Astrocyte of the hippocampus (primary cell): Measurements from ENCODE around the gene CTIF.
A peak's percentile ranks its signal among the peaks of the same experiment; 100 is the strongest.

Experiments
- DNase-seq: peaks from one replicate; pipeline ENCODE4 v3.0.0; 2011; ENCODE audit warnings: low read depth, low spot score

CTIF gene

DNA sequence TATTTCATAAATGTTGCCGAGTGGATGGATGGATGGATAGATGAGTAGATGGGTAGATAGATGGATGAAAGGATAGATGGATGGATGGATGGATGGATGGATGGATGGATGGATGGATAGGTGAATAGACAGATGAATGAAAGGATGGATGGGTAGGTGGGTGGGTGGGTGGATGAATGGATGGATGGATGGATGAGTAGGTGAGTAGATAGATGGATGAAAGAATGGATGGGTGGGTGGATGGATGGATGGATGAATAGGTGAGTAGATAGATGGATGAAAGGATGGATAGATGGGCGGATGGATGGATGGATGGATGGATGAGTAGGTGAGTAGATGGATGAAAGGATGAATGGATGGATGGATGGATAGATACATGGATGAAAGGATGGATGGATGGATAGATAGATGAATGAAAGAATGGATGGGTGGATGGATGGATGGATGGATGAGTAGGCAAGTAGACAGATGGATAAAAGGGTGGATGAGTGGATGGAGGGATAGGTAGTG lies 307.6 kb downstream of the CTIF start:
- DNase-seq, result no peak

DNA sequence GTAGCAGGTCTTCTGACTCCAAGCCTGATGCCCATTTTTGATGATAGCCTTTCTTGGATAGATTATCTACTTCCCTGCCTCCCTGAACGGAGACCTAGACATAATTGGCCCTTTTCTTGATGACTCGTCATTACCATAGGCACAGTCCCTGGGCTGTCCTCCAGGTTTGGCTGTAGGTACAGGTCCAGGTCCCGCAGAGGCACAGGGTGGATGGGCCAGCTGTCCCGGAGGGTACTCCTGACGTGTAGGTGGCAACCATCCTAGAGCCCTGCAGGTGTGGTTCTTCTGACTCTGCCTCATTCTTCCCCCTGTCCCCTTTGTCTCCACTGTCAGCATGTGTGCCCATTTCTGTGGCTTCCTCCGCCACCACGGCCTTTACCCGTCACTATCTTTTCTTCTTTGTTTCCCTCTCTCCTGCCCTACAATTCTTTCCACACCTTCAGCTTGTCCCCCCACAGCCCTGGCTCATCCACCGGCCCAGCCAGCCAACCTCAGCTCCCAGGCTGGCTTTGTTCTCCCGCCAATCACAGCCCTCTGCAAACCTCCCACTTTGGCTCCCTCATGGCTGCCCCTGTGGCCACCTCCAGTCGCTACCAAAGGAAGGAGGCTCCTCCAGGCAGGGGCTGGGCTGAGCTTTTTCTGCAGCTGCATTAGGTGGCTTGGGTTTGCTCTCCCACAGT lies 309.1 kb downstream of the CTIF start:
- DNase-seq, result peak; percentile 59

GRCh38 chr18:48848641-48849143 lies 309.9 kb downstream of the CTIF start:
- DNase-seq, result peak; percentile 87

DNA sequence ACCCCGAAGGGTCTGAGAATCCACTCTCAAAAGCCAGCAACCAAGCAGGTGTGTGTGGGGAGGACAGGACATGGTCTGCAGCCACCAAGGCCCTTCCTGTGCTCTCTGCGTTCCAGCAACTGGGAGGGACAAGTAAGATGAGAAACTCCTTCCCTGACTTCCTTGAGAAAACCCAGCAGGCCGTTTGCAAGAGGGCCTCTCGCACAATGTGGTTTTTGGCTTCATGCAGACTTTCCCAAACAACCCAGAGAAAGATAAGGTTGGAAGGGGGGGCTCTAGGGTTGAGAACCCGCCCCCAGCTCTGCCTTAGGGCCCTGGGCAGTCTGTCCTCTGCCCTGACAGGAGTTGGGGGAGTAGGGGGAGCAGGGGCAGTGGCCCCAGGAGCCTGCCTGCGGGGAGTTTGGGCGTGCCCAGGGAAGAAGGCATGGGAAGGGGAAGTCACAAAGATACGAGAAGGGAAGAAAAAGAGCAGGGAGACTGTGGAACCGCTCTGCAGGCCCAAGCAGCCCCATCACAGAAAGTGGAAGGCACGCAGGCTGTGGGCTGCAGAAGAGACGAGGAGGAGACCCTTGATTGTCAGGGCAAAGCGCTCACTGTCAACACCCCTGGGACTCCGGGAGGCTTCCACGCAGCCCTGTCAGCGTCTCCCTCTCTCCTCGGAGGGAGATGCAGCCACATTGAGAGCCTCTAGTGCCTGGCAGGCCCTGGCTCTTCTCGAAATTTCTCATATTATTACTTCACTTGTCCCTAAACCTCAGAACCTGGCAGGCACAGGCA lies 312.2 kb downstream of the CTIF start:
- peak; percentile 71 for DNase-seq

- DNase-seq, result no peak
These were observed 312.7 kb downstream of the CTIF start for GRCh38 chr18:48851599-48851960.

GRCh38 chr18:48852292-48852691 lies 313.5 kb downstream of the CTIF start:
- no peak for DNase-seq

DNA sequence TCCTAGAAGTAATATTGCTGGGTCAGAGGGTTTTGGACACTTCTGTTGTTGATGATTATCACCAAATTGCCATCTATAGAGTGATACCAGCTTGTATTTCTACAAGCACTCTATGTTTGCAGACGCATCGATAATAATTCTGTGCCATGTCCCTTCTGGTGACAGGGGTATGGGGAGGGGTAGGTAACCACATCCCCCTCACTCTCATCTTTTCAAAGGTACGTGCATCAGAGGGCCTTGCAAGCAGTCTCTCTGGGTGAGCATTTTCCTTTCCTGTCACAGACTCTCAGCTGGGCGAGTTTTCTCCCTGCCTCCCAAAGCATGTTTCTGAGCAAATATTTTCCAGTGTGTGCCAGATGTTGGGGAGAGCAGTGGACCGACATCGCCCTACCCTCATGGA lies 314.0 kb downstream of the CTIF start:
- DNase-seq, result no peak

DNA sequence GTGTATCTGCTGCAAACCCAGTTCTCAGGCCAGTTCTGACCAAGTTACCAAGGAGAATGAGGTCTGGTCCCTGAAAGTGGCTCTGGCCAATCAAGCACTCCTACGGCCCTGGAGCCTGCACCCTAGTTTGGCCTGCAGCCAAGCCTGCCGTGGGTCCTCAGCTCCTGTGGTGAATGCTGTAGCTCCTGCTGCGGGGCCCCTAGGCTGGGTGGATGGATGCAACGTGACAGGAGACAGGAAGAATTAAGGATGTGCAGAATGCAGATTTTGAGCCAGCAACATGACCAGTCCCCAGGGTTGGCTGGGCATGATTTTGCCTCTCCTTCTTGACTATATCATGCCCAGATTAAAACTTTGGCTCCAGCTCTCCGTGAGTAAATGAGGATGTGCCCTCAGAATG lies 314.8 kb downstream of the CTIF start:
- no peak for DNase-seq

DNA sequence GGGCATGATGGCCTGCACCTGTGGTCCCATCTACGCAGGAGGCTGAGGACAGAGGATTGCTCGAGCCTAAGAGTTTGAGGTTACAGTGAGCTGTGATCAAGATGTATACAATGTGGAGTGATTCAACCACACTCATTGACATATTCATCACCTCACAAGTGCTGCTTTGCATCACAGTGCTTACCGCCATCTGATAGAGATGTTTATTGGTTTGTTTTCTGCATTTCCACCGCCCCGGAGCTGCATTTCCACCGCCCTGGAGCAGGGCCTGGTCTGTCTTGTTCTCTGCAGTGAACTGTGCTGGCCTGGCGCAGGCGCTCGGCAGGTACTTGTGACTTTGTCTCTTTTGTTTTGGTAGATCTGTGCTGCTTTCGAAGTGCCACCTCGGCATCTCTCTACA lies 315.9 kb downstream of the CTIF start:
- no peak for DNase-seq

DNA sequence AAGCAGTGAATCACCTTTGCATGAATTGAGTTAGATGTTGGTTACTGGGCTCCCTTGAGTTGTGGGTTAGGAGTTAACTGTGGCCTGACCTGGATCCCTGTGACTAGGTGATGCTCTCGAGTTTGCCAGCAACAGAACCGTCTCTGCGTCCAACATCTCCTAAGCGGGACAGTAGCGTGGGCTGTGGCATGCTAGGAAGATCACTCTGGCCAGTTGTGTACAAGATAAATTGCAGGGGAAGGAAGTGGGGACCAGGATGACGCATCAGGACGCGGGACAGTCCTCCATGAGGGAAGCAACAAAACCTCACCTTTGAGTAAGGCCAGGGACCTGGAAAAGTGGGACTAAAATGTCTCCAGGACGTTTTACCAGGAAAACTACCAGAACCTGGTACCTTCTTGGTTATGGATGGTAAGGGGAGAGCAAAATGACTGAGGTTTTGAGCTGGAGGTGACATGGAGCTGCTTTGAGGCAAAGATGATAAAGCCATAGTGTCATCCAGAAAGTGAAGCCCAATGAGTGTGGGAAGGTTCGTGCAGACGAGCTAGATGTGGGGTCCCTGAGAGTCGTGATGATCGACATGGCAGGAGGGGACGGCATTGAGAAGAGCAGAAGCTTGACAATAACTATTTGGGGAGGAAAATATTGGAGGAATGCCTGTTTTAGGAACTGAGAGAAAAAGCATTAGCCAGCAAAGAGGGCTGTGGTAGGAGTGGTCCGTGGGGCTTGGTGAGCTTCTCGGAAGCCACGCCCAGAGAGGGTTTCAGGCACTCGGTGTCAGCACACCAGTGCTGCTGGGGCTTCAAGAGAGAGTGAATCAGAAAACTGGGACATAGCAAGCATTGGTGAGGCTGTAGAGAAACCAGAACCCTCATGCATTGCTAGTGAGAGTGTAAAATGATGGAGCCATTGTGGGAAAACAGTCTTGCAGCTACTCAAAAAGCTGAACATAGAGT lies 316.9 kb downstream of the CTIF start:
- no peak for DNase-seq

DNA sequence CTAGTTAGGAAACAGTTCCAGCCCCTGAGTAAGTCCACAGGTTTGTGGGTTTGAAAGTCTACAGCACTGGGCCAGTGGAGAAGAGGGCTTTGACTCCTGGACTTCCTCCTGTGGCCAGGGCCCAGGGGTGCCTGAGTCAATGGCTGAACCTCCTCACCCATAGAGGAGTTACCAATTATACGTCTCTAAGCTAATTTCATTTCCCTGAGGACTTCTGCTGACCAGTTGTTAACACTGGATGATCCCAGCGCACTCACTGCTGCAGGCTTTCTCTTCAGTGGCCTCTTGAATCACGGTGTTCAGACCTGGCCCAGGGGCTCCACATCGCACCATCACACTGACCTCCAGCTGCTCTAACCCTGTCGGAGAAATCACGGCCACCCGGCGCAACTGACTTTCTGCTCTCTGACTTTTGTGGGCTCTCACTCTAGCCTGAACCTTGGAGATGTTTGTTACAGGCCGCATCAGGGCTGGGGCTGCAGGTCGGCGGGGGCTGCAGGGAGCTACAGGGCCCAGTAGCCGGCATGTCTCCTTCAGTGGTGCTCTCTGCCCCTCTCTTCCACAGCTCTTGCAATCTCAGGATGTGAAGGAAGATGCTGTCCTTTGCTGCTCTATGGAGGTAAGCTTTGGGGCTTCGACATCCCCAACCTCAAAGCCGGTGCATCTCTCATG lies 318.3 kb downstream of the CTIF start:
- no peak for DNase-seq

- DNase-seq, result no peak
These were observed 319.8 kb downstream of the CTIF start for GRCh38 chr18:48858676-48859075.

GRCh38 chr18:48859311-48860268 lies 320.8 kb downstream of the CTIF start:
- DNase-seq, result peak; percentile 70

GRCh38 chr18:48860269-48861180 lies 321.7 kb downstream of the CTIF start:
- no peak for DNase-seq

- DNase-seq, result no peak
These were observed 322.4 kb downstream of the CTIF start for GRCh38 chr18:48861181-48861708.

DNA sequence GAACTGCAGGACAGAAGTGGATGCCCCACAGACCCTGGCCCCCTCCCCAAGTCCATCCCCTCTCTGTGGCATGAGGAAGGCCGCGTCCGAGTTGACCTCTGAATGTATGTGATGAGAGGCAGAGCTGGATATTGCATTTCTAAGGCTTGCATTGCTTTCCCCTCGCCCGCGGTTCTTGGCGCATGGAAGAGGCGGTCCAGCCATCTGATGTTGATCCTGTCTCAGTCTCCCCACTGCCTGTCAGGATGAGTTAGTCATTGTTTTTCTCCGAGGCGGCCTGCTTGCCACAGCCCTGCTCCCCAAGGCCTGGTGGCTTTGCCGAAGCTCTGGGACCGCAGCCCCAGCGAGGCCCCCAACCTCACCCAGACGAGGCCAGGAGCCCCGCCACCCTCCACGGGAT lies 323.3 kb downstream of the CTIF start:
- peak; percentile 31 for DNase-seq

DNA sequence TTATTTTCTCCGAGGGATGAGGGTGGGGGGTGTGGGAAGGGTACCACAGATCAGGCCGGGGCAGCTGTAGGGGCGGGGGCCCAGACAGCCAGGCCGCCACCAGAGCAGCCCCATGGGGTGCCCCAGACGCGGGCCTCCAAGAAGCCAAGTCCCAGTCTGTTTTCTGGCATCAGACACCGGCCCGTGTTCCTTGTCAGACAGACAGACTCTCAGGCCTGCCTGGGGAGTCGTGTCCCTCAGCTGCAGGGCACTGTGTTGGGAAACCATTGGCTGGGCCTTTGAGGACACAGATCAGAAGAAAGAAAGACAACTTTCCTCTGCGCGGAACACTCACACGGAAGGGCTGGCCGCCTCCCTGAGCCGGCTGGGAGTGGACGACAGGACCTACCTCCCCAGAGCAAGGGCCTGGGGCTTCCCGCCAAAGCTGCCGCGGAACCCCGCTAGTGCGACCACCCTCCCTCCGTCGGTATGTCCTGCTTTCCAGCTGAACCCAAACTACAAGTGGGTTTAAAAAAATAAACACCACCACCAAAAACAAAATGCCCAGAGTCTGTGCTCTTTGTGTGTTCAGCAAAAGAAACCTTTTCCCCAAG lies 323.9 kb downstream of the CTIF start:
- DNase-seq, result no peak

GRCh38 chr18:48863432-48864065 lies 324.7 kb downstream of the CTIF start:
- DNase-seq, result no peak
